B cell (primary cell): ENCODE measurements around the gene STX8. TPM values are rescaled to one million over a fixed set of nuclear protein-coding genes. Genes with fewer than 3 reads are reported as not detected.

ENCODE experiments used
- ATAC-seq: fragments of 200-7000 bp; cut with Tn5 transposase; one replicate; pipeline ENCODE4 v1.10.0; 2021; ENCODE audit warnings: low read depth, mild to moderate bottlenecking, moderate number of reproducible peaks, moderate library complexity
- CTCF ChIA-PET: fragments of 350-600 bp; sonication (Branson Sonifier 250); formaldehyde crosslinking; loops from one replicate; lab custom pipeline; 2021; ENCODE audit warnings: antibody characterized with exemption, inconsistent platforms; lab: Charles Lee
- POLR2A ChIA-PET: fragments of 350-600 bp; sonication (Branson Sonifier 250); formaldehyde crosslinking; loops from one replicate; lab custom pipeline; 2021; ENCODE audit warnings: antibody characterized with exemption; lab: Charles Lee
- DNase-seq: peaks from one replicate; pipeline ENCODE4 v3.0.0; 2013
- H2AFZ ChIP-seq: 2 replicates; pipeline ENCODE4 v1.6.1; 2012; ENCODE audit warnings: mild to moderate bottlenecking, low read depth, low read length; ENCODE audit not compliant: insufficient read depth, poor library complexity, severe bottlenecking
- H3K27ac ChIP-seq, 2 donors: 1 replicate in 1 of 2; 2 replicates in 1 of 2; pipeline ENCODE4 v1.5.1; 2012 to 2013; ENCODE audit warnings: low read length in 2 of 2, mild to moderate bottlenecking in 2 of 2, moderate library complexity in 1 of 2
- H3K27me3 ChIP-seq, 4 experiments: fragments of 200-600 bp in 1 of 4; sonication (generic) in 1 of 4; replicated peaks in 1 of 4; 1 replicate in 2 of 4; 2 replicates in 2 of 4; pipeline versions ENCODE4 v1.6.1 to v1.7.0; 2013 to 2016; ENCODE audit warnings: low read length in 3 of 4, mild to moderate bottlenecking in 2 of 4, mixed read lengths in 1 of 4, moderate library complexity in 1 of 4; ENCODE audit not compliant: insufficient read depth in 4 of 4, control insufficient read depth in 3 of 4; ENCODE audit errors: control extremely low read depth in 1 of 4
- H3K36me3 ChIP-seq, 2 experiments: replicated peaks in 1 of 2; 1 replicate in 1 of 2; 2 replicates in 1 of 2; pipeline versions ENCODE4 v1.6.1 to v1.7.1; 2013; ENCODE audit warnings: low read length in 1 of 2; ENCODE audit not compliant: insufficient read depth in 2 of 2, control insufficient read depth in 1 of 2; ENCODE audit errors: control extremely low read depth in 1 of 2, extremely low read depth in 1 of 2
- H3K4me1 ChIP-seq, 2 donors: fragments of 200-600 bp in 1 of 2; sonication (generic) in 1 of 2; 1 replicate in 1 of 2; 2 replicates in 1 of 2; pipeline versions ENCODE4 v1.5.1 to v1.6.1; 2013 to 2017; ENCODE audit warnings: low read length in 2 of 2; ENCODE audit not compliant: control insufficient read depth in 2 of 2, insufficient read depth in 2 of 2
- H3K4me2 ChIP-seq: replicated peaks from 2 replicates; pipeline ENCODE3; 2012; ENCODE audit warnings: mild to moderate bottlenecking, low read depth, low read length; ENCODE audit not compliant: poor library complexity, severe bottlenecking
- H3K4me3 ChIP-seq, 5 experiments: fragments of 200-600 bp in 1 of 5; sonication (generic) in 1 of 5; 1 replicate in 3 of 5; 2 replicates in 2 of 5; pipeline versions ENCODE4 v1.5.1 to v1.7.0; 2011 to 2016; ENCODE audit warnings: low read length in 4 of 5, mild to moderate bottlenecking in 4 of 5, low read depth in 2 of 5, control low read depth in 1 of 5, moderate library complexity in 1 of 5; ENCODE audit not compliant: insufficient read depth in 1 of 5; ENCODE audit errors: control extremely low read depth in 1 of 5, extremely low read depth in 1 of 5
- H3K79me2 ChIP-seq: fragments of 200-600 bp; sonication (generic); one replicate; pipeline ENCODE4 v1.6.0; 2016; ENCODE audit warnings: low read length; ENCODE audit not compliant: control insufficient read depth, insufficient read depth
- H3K9ac ChIP-seq: fragments of 200-600 bp; sonication (generic); 2 replicates; pipeline ENCODE4 v1.6.1; 2017; ENCODE audit warnings: mild to moderate bottlenecking, low read length, moderate library complexity
- H3K9me3 ChIP-seq, 3 donors: one replicate each; pipeline versions ENCODE4 v1.6.1 to v1.7.1; 2013; ENCODE audit warnings: low read length in 2 of 3; ENCODE audit not compliant: control insufficient read depth in 2 of 3, insufficient read depth in 1 of 3; ENCODE audit errors: control extremely low read depth in 1 of 3
- H4K20me1 ChIP-seq: 2 replicates; pipeline ENCODE4 v1.6.0; 2012; ENCODE audit warnings: mild to moderate bottlenecking, low read length; ENCODE audit not compliant: insufficient read depth, control insufficient read depth, poor library complexity, severe bottlenecking
- H3K27ac Mint-ChIP-seq: one replicate; pipeline ENCODE4 v1.8.0; 2021; ENCODE audit warnings: mixed read lengths
- H3K27me3 Mint-ChIP-seq: one replicate; pipeline ENCODE4 v1.8.0; 2021; ENCODE audit warnings: mixed read lengths
- H3K4me1 Mint-ChIP-seq: one replicate; pipeline ENCODE4 v1.8.0; 2021; ENCODE audit warnings: mixed read lengths
- H3K4me3 Mint-ChIP-seq: one replicate; pipeline ENCODE4 v1.8.0; 2021; ENCODE audit warnings: mixed read lengths
- H3K9me3 Mint-ChIP-seq: one replicate; pipeline ENCODE4 v1.8.0; 2022; ENCODE audit warnings: mixed read lengths; ENCODE audit not compliant: insufficient read depth
- CTCF ChIP-seq: fragments of 200-600 bp; IDR thresholded peaks from one replicate; pipeline ENCODE4 v1.8.0; 2022; ENCODE audit warnings: antibody characterized with exemption, mild to moderate bottlenecking
- EZH2 ChIP-seq: IDR thresholded peaks from 2 replicates; pipeline ENCODE4 v1.6.1; 2012; ENCODE audit warnings: borderline replicate concordance, low read depth, mild to moderate bottlenecking, moderate library complexity, low read length; ENCODE audit not compliant: insufficient read depth, poor library complexity, severe bottlenecking
- WGBS: methylation state at CpG from one replicate; pipeline ENCODE4 v1.1.5; 2013; ENCODE audit warnings: missing lambda C conversion rate; ENCODE audit not compliant: insufficient coverage; 5-methylcytosine and 5-hydroxymethylcytosine counted together
- intact Hi-C: fragments of 100-400 bp; cut with micrococcal nuclease; formaldehyde crosslinking; loops from one replicate; pipeline ENCODE4 v1.10.0; 2022
- polyA plus RNA-seq: library from polyadenylated mRNA; depleted of rRNA; stranded (reverse); fragments of >200 nt; gene quantifications from 2 replicates; pipeline ENCODE4 v1.2.3, GENCODE V29; 2012
- total RNA-seq, 2 donors: library from RNA; stranded (reverse); fragments of 120-200 nt in 1 of 2; gene quantifications; 1 replicate in 1 of 2; 2 replicates in 1 of 2; pipeline versions ENCODE4 v1.2.3 to v1.2.4, GENCODE V29; 2013 to 2022

STX8 gene
- total and polyA plus RNA-seq, 2 donors (not counting 1 experiment from before 2014, with no cell fraction given) = 35.8 to 61.5 TPM

GRCh38 chr17:9457005-9457404 lies 118.6 kb downstream of the STX8 start:
- 96% methylated on average over 5 of the region's 6 CpGs for WGBS
- ATAC-seq = no peak

GRCh38 chr17:9456330-9456729 lies 119.3 kb downstream of the STX8 start:
- H3K27me3 ChIP-seq = no peaks in the 10 kb centered on the region
- ATAC-seq (no peak), DNase-seq (no peak)
- H3K4me1 ChIP-seq = no peaks in the 10 kb centered on the region
- intact Hi-C loops = no loop called here
- H3K4me1 Mint-ChIP-seq = no peaks in the 10 kb centered on the region
- H3K9me3 ChIP-seq = no peaks in the 10 kb centered on the region
- no peaks in the 10 kb centered on the region for H3K79me2 ChIP-seq
- no CpG with 5 or more reads among the region's 1 CpG for WGBS
- H3K9ac ChIP-seq = no peak overlapping the region
- ChIA-PET CTCF (no interaction called here), POLR2A (no interaction called here)
- no peaks in the 10 kb centered on the region for H3K27me3 Mint-ChIP-seq
- no peaks in the 10 kb centered on the region for H4K20me1 ChIP-seq
- TF ChIP-seq EZH2 (no peak), CTCF (no peak)
- H3K27ac ChIP-seq = no peak overlapping the region
- peaks cover 0 to 10% of the 10 kb centered on the region in 2 experiments for H3K36me3 ChIP-seq
- H3K4me3 ChIP-seq = no peak overlapping the region
- H3K27ac Mint-ChIP-seq = no peak overlapping the region
- peaks cover 6% of the 10 kb centered on the region for H3K9me3 Mint-ChIP-seq
- H2AFZ ChIP-seq = no peak overlapping the region
- H3K4me3 Mint-ChIP-seq = no peak overlapping the region
- H3K4me2 ChIP-seq = no peak overlapping the region

More at GRCh38 chr17:9457005-9457404, 118.6 kb downstream of the STX8 start:
- ChIA-PET CTCF (no interaction called here), POLR2A (no interaction called here)
- no peak overlapping the region for H3K4me3 Mint-ChIP-seq
- TF ChIP-seq CTCF (no peak), EZH2 (no peak)
- Histone ChIP-seq H3K4me3 (no peak overlapping the region), H3K36me3 (peaks cover 0 to 10% of the 10 kb centered on the region in 2 experiments), H3K9ac (no peak overlapping the region), H3K27me3 (no peaks in the 10 kb centered on the region), H3K9me3 (no peaks in the 10 kb centered on the region), H3K4me2 (no peak overlapping the region), H3K27ac (no peak overlapping the region), H3K79me2 (no peaks in the 10 kb centered on the region), H3K4me1 (no peaks in the 10 kb centered on the region), H2AFZ (no peak overlapping the region), H4K20me1 (no peaks in the 10 kb centered on the region)
- H3K4me1 Mint-ChIP-seq = no peaks in the 10 kb centered on the region
- DNase-seq = no peak
- H3K27ac Mint-ChIP-seq = no peak overlapping the region
- H3K27me3 Mint-ChIP-seq = no peaks in the 10 kb centered on the region
- intact Hi-C loops = no loop called here
- peaks cover 6% of the 10 kb centered on the region for H3K9me3 Mint-ChIP-seq
